Activated CD4-positive, alpha-beta T cell treated with anti-CD3 and anti-CD28 coated beads, Interleukin-2, amount 10 ng/mL, durations not matched to agents 24 days and 14 days (primary cell): ENCODE results near the gene AOC3. TPM values are rescaled to one million over a fixed set of nuclear protein-coding genes. Genes with fewer than 3 reads are reported as not detected.

Experiments used
- DNase-seq: peaks from one replicate; pipeline ENCODE4 v3.0.0; 2022
- H3K27ac Mint-ChIP-seq: one replicate; pipeline ENCODE4 v1.8.0; 2022; ENCODE audit warnings: mild to moderate bottlenecking, mixed read lengths
- H3K27me3 Mint-ChIP-seq: one replicate; pipeline ENCODE4 v1.8.0; 2022; ENCODE audit warnings: mixed read lengths
- H3K36me3 Mint-ChIP-seq: one replicate; pipeline ENCODE4 v1.8.0; 2022; ENCODE audit warnings: low read depth, mild to moderate bottlenecking, mixed read lengths
- H3K4me1 Mint-ChIP-seq: one replicate; pipeline ENCODE4 v1.8.0; 2021; ENCODE audit warnings: mixed read lengths
- H3K4me3 Mint-ChIP-seq: one replicate; pipeline ENCODE4 v1.8.0; 2022; ENCODE audit warnings: mild to moderate bottlenecking, moderate library complexity, mixed read lengths
- H3K9me3 Mint-ChIP-seq: one replicate; pipeline ENCODE4 v1.8.0; 2021; ENCODE audit warnings: mixed read lengths
- intact Hi-C: fragments of 100-400 bp; cut with micrococcal nuclease; formaldehyde crosslinking; loops from one replicate; pipeline ENCODE4 v1.15.1; 2023
- total RNA-seq: library from RNA; stranded (reverse); gene quantifications from 2 replicates; pipeline ENCODE4 v1.2.3, GENCODE V29; 2022

The AOC3 gene
- total RNA-seq, 1 donor from 2014 or later: 2.2 TPM

DNA sequence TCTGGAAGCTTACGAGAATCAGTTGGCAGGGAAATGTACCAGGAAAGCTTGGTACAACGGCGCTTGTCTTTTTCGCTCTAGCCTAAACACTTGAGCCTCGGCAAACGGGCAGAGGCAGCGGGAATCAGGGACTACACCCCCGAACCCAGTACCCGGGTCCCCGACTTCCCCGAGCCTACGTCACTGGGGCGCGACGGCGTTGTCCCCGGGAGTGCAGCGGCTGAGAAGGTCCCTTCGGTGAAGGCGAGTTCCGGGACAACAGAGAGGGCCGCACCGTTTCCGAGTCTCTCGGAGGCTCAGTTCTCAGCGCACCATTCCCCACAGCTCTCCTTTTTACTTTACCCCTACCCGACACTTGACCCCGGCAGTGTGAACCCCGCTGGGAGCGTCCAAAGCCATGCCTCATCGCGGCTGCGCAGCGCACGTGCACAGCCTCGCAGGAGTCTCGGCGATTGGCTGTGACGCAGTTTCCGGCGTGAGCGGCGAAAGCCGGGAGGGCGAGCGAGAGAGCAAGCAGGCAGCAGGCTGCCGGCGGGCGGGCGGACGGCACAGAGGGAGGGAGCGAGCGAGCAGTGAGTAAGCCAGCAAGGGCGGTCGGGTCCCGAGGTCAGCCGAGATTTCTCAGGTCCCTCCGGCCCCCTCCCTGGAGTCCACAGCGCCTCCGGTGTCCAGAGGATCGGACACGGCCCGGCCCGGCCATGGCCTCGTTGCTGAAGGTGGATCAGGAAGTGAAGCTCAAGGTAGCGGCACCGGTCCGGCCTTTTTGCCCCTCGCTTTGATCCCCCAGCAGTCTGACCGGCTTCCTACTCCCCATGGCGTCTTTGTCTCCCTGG is 17.8 kb upstream of the AOC3 start, which contains the start of gene PSME3:
TSS of gene PSME3 (plus strand) at position 464 of the 833 bp plus-strand sequence. CDS start at position 699, 235 bp downstream.
- Mint-ChIP-seq H3K4me1 (peaks cover 18% of the 10 kb centered on the region), H3K27me3 (peaks cover 9% of the 10 kb centered on the region), H3K9me3 (no peaks in the 10 kb centered on the region), H3K4me3 (peak within 1 kb of the TSS; percentile 98), H3K27ac (peak within 1 kb of the TSS; percentile 99), H3K36me3 (peaks cover 29% of the 10 kb centered on the region)
- intact Hi-C loops: loop anchor here (1.0 to 10.0 kb wide), 3 partner anchors 9 to 482 kb away; partner anchors contain the start of genes BECN1 and RPL27
- peak; percentile 98 for DNase-seq

GRCh38 chr17:42833767-42834422 is 17.1 kb upstream of the AOC3 start:
- DNase-seq: no peak
- intact Hi-C loops: loop anchor here (1.0 to 10.0 kb wide), 3 partner anchors 10 to 481 kb away; partner anchors contain the start of genes BECN1 and RPL27
- H3K4me1 Mint-ChIP-seq: peaks cover 18% of the 10 kb centered on the region
- peak overlapping the region; percentile 99 for H3K27ac Mint-ChIP-seq
- H3K9me3 Mint-ChIP-seq: no peaks in the 10 kb centered on the region
- peak overlapping the region; percentile 98 for H3K4me3 Mint-ChIP-seq
- peaks cover 36% of the 10 kb centered on the region for H3K36me3 Mint-ChIP-seq
- peaks cover 4% of the 10 kb centered on the region for H3K27me3 Mint-ChIP-seq

GRCh38 chr17:42835732-42836131 is 15.3 kb upstream of the AOC3 start:
- intact Hi-C loops: loop anchor here (10.0 kb wide), 1 partner anchor 479 kb away; no protein-coding TSS in a partner anchor
- peaks cover 45% of the 10 kb centered on the region for H3K36me3 Mint-ChIP-seq
- H3K4me3 Mint-ChIP-seq: no peak overlapping the region
- peaks cover 18% of the 10 kb centered on the region for H3K4me1 Mint-ChIP-seq
- no peaks in the 10 kb centered on the region for H3K9me3 Mint-ChIP-seq
- DNase-seq: no peak
- H3K27me3 Mint-ChIP-seq: no peaks in the 10 kb centered on the region
- no peak overlapping the region for H3K27ac Mint-ChIP-seq

GRCh38 chr17:42841975-42842685 is 8.9 kb upstream of the AOC3 start:
- intact Hi-C loops: loop anchor here (5.0 kb wide), 1 partner anchor 85 kb away; no protein-coding TSS in a partner anchor
- H3K27ac Mint-ChIP-seq: no peak overlapping the region
- DNase-seq: no peak

DNA sequence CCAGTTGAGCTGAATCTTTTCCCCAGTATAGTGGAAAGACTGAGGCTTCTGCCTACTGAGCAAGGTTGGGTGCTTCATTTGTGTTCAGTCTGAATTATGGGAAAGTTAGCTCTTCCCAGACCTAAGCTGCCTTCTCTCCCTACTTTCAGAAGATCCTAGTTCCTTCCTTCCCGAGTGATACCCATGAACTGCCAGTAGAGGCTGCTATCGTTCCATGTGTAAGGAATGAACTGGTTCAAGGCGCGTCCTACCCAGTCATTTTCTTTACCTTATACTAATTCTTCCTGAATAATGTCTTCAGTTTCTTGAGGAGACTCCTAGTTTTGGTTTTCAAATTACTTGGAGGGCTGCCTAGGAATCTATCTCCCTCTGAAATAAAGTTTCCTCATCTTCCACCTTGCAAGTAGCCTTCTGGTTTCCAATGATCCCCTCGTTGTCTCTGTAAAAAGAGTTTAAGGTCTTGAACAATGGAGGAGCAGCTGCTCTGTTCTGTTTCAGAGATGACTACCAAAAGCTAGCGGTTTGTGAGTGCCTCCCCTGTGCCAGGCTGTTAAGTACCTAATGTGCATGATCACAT is 7.6 kb upstream of the AOC3 start:
- peaks cover 62% of the 10 kb centered on the region for H3K36me3 Mint-ChIP-seq
- H3K9me3 Mint-ChIP-seq: no peaks in the 10 kb centered on the region
- DNase-seq: peak; percentile 67
- H3K4me1 Mint-ChIP-seq: peaks cover 12% of the 10 kb centered on the region
- no peak overlapping the region for H3K27ac Mint-ChIP-seq
- no peaks in the 10 kb centered on the region for H3K27me3 Mint-ChIP-seq
- intact Hi-C loops: loop anchor here (5.0 kb wide), 1 partner anchor 84 kb away; no protein-coding TSS in a partner anchor
- no peak overlapping the region for H3K4me3 Mint-ChIP-seq

More at GRCh38 chr17:42841975-42842685, 8.9 kb upstream of the AOC3 start:
- Mint-ChIP-seq H3K4me3 (no peak overlapping the region), H3K27me3 (no peaks in the 10 kb centered on the region), H3K4me1 (peaks cover 16% of the 10 kb centered on the region), H3K36me3 (peaks cover 74% of the 10 kb centered on the region), H3K9me3 (no peaks in the 10 kb centered on the region)

GRCh38 chr17:42844271-42844670 is 6.7 kb upstream of the AOC3 start, which contains the start of gene AOC2:
Gene AOC2 (plus strand): TSS chr17:42844580. CDS start chr17:42844627, 47 bp downstream.
- H3K27me3 Mint-ChIP-seq: no peaks in the 10 kb centered on the region
- H3K9me3 Mint-ChIP-seq: no peaks in the 10 kb centered on the region
- peaks cover 54% of the 10 kb centered on the region for H3K36me3 Mint-ChIP-seq
- H3K27ac Mint-ChIP-seq: no peak within 1 kb of the TSS
- H3K4me3 Mint-ChIP-seq: no peak within 1 kb of the TSS
- H3K4me1 Mint-ChIP-seq: peaks cover 12% of the 10 kb centered on the region
- DNase-seq: no peak
- intact Hi-C loops: loop anchor here (5.0 kb wide), 1 partner anchor 83 kb away; no protein-coding TSS in a partner anchor

DNA sequence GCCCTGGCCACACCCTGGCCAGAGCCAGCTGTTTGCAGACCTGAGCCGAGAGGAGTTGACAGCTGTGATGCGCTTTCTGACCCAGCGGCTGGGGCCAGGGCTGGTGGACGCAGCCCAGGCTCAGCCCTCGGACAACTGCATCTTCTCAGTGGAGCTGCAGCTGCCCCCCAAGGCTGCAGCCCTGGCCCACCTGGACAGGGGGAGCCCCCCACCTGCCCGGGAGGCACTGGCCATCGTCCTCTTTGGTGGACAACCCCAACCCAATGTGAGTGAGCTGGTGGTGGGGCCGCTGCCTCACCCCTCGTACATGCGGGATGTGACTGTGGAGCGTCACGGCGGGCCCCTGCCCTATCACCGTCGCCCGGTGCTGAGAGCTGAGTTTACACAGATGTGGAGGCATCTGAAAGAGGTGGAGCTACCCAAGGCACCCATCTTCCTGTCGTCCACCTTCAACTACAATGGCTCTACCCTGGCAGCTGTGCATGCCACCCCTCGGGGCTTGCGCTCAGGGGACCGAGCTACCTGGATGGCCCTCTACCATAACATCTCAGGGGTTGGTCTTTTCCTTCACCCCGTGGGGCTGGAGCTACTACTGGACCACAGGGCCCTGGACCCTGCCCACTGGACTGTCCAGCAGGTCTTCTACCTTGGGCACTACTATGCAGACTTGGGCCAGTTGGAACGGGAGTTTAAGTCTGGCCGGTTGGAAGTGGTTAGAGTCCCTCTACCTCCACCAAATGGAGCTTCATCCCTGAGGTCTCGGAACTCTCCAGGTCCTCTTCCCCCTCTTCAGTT is 6.0 kb upstream of the AOC3 start:
- peaks cover 12% of the 10 kb centered on the region for H3K4me1 Mint-ChIP-seq
- H3K9me3 Mint-ChIP-seq: no peaks in the 10 kb centered on the region
- H3K27ac Mint-ChIP-seq: no peak overlapping the region
- intact Hi-C loops: loop anchor here (5.0 kb wide), 1 partner anchor 82 kb away; no protein-coding TSS in a partner anchor
- H3K36me3 Mint-ChIP-seq: peaks cover 50% of the 10 kb centered on the region
- H3K27me3 Mint-ChIP-seq: no peaks in the 10 kb centered on the region
- no peak overlapping the region for H3K4me3 Mint-ChIP-seq
- no peak for DNase-seq

GRCh38 chr17:42845556-42845917 is 5.5 kb upstream of the AOC3 start:
- Mint-ChIP-seq H3K36me3 (peaks cover 50% of the 10 kb centered on the region), H3K4me3 (no peak overlapping the region), H3K27me3 (no peaks in the 10 kb centered on the region), H3K27ac (no peak overlapping the region), H3K4me1 (peaks cover 15% of the 10 kb centered on the region), H3K9me3 (no peaks in the 10 kb centered on the region)
- intact Hi-C loops: no loop called here
- no peak for DNase-seq

DNA sequence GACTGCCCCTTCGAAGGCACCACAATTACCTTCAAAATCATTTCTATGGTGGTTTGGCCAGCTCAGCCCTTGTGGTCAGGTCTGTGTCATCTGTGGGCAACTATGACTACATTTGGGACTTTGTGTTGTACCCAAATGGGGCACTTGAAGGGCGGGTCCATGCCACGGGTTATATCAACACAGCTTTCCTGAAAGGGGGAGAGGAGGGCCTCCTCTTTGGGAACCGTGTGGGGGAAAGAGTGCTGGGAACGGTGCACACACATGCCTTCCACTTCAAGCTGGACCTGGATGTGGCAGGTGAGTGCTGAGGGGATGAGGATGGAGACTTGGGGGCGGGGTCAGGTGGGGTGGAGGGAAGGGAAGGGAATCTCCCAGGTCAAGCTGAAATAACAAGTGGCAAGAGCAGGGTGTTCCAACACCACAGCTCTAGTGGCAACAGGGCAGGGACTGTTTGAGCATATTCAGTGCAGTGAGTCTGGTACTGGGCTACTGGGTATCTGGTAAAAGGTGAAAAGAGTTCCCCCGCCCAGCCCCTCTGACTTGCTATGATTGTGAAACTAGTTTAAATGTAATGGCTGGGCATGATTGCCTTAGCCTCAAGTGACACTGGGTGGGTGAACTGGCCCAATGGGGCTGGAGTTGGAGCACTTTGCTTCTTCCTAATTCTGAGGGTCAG is 4.9 kb upstream of the AOC3 start:
- H3K36me3 Mint-ChIP-seq: peaks cover 47% of the 10 kb centered on the region
- peak overlapping the region; percentile 85 for H3K27ac Mint-ChIP-seq
- intact Hi-C loops: no loop called here
- no peaks in the 10 kb centered on the region for H3K27me3 Mint-ChIP-seq
- DNase-seq: no peak
- H3K4me3 Mint-ChIP-seq: peak overlapping the region; percentile 25
- no peaks in the 10 kb centered on the region for H3K9me3 Mint-ChIP-seq
- peaks cover 15% of the 10 kb centered on the region for H3K4me1 Mint-ChIP-seq

GRCh38 chr17:42846594-42847280 is 4.3 kb upstream of the AOC3 start:
- H3K27me3 Mint-ChIP-seq: no peaks in the 10 kb centered on the region
- H3K36me3 Mint-ChIP-seq: peaks cover 41% of the 10 kb centered on the region
- H3K4me1 Mint-ChIP-seq: peaks cover 15% of the 10 kb centered on the region
- DNase-seq: no peak
- intact Hi-C loops: no loop called here
- no peak overlapping the region for H3K4me3 Mint-ChIP-seq
- peak overlapping the region; percentile 20 for H3K27ac Mint-ChIP-seq
- H3K9me3 Mint-ChIP-seq: no peaks in the 10 kb centered on the region

GRCh38 chr17:42848093-42848492 is 2.9 kb upstream of the AOC3 start:
- H3K27me3 Mint-ChIP-seq: no peaks in the 10 kb centered on the region
- no peak overlapping the region for H3K27ac Mint-ChIP-seq
- H3K9me3 Mint-ChIP-seq: no peaks in the 10 kb centered on the region
- DNase-seq: no peak
- H3K4me1 Mint-ChIP-seq: peaks cover 12% of the 10 kb centered on the region
- intact Hi-C loops: no loop called here
- H3K4me3 Mint-ChIP-seq: no peak overlapping the region
- H3K36me3 Mint-ChIP-seq: peaks cover 29% of the 10 kb centered on the region

DNA sequence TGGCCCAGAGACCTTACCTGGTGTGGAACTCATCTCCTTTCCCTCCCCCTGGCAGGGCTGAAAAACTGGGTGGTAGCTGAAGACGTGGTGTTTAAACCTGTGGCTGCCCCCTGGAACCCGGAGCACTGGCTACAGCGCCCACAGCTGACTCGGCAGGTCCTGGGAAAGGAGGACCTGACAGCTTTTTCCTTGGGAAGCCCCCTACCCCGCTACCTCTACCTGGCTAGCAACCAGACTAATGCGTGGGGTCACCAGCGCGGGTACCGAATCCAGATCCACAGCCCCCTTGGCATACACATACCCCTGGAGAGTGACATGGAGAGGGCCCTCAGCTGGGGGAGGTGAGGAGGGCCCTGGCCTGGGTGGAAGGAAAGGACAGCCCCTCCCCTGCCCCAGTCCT is 2.0 kb upstream of the AOC3 start:
- intact Hi-C loops: no loop called here
- Mint-ChIP-seq H3K4me3 (no peak overlapping the region), H3K36me3 (peaks cover 20% of the 10 kb centered on the region), H3K9me3 (no peaks in the 10 kb centered on the region), H3K27ac (no peak overlapping the region), H3K27me3 (no peaks in the 10 kb centered on the region), H3K4me1 (peaks cover 12% of the 10 kb centered on the region)
- DNase-seq: no peak
